ENCODE data around the gene FNDC5. TPM values are rescaled to one million over a fixed set of nuclear protein-coding genes. Genes with fewer than 3 reads are reported as not detected.

Gene FNDC5
- total and polyA plus RNA-seq, 2 of the 13 experiments (the other 11 are each of a cell fraction or from before 2014, with no cell fraction given): 1.4 to 3.1 TPM

DNA sequence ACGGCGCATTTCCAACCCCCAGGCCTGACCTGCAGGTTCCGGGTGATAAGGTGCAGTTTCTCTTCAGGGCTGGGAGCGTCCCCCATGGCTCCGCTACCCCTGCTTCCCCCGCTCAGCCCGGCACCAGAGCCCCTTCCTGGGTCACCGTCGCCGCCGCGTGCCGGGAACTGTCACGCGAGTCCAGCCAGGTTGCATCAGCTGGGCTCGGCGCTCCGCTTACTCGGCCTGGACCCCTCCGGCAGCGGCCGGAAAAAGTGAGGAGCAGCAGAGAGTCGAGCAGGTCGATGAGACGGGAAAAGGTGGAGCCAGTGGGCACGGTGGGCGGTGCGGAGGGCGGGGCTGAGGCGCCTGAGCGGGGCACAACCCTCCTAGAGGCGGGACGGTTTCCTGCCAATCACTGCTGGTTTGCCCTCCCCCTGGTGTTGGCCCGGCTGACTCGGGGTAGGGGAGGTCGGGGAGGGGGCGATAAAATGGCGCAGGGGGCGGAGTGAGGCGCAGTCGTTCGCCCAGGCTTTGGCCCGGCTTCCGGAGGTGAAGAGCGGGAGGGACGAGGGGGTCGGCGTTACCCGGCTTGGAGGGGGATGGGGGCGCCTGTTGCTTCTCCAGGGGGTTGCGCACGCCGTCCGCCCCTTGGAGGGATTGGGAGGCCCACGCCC is 53.4 kb downstream of the FNDC5 start, which contains the start of the genes S100PBP and YARS1 (continued):
- TF ChIP-seq ZNF75D (CRISPR knock-in tag; IDR thresholded peaks at IDR 0.05; ENCODE audit: borderline replicate concordance) (no peak), RARA (CRISPR knock-in tag; IDR thresholded peaks at IDR 0.05) (peak; percentile 70), ELF3 (CRISPR knock-in tag; IDR thresholded peaks at IDR 0.05) (peak; percentile 90), STAG1 (CRISPR knock-in tag; IDR thresholded peaks at IDR 0.05) (peak; percentile 22), KLF13 (CRISPR knock-in tag; IDR thresholded peaks at IDR 0.05) (no peak), HCFC1 (IDR thresholded peaks at IDR 0.05; ENCODE audit: low read depth, low read length) (peak; percentile 79), HMG20B (CRISPR knock-in tag; conservative IDR thresholded peaks at IDR 0.05) (peak; percentile 80; the same call in 1 of the 2 replicates), CHD4 (IDR thresholded peaks at IDR 0.05; ENCODE audit: borderline replicate concordance, low read length) (no peak), BCL6 (CRISPR knock-in tag; IDR thresholded peaks at IDR 0.05) (peak; percentile 71), SMYD3 (CRISPR knock-in tag; IDR thresholded peaks at IDR 0.05) (peak; percentile 63; the same call in 1 of the 2 replicates), FOXO1 (CRISPR knock-in tag; IDR thresholded peaks at IDR 0.05) (peak; percentile 56; the same call in 1 of the 2 replicates), KAT7 (CRISPR knock-in tag; IDR thresholded peaks at IDR 0.05; ENCODE audit: borderline replicate concordance) (peak; percentile 97), FOSL1 (CRISPR knock-in tag; IDR thresholded peaks at IDR 0.05; ENCODE audit: borderline replicate concordance) (no peak), NRL (CRISPR knock-in tag; IDR thresholded peaks at IDR 0.05; ENCODE audit: borderline replicate concordance) (peak; percentile 90; the same call in 1 of the 2 replicates), KAT8 (CRISPR knock-in tag; IDR thresholded peaks at IDR 0.05) (peak; percentile 93), ZSCAN21 (CRISPR knock-in tag; IDR thresholded peaks at IDR 0.05; ENCODE audit: borderline replicate concordance) (peak; percentile 93), ZKSCAN1 (IDR thresholded peaks at IDR 0.05; ENCODE audit: low read length) (no peak)
- TF ChIP-seq, protein P1, sequence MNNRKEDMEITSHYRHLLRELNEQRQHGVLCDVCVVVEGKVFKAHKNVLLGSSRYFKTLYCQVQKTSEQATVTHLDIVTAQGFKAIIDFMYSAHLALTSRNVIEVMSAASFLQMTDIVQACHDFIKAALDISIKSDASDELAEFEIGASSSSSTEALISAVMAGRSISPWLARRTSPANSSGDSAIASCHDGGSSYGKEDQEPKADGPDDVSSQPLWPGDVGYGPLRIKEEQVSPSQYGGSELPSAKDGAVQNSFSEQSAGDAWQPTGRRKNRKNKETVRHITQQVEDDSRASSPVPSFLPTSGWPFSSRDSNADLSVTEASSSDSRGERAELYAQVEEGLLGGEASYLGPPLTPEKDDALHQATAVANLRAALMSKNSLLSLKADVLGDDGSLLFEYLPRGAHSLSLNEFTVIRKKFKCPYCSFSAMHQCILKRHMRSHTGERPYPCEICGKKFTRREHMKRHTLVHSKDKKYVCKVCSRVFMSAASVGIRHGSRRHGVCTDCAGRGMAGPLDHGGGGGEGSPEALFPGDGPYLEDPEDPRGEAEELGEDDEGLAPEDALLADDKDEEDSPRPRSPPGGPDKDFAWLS (CRISPR knock-in tag; IDR thresholded peaks at IDR 0.05; ENCODE audit: borderline replicate concordance): peak; percentile 97; the same call in 1 of the 2 replicates
- TF ChIP-seq, protein P2, sequence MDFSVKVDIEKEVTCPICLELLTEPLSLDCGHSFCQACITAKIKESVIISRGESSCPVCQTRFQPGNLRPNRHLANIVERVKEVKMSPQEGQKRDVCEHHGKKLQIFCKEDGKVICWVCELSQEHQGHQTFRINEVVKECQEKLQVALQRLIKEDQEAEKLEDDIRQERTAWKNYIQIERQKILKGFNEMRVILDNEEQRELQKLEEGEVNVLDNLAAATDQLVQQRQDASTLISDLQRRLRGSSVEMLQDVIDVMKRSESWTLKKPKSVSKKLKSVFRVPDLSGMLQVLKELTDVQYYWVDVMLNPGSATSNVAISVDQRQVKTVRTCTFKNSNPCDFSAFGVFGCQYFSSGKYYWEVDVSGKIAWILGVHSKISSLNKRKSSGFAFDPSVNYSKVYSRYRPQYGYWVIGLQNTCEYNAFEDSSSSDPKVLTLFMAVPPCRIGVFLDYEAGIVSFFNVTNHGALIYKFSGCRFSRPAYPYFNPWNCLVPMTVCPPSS (IDR thresholded peaks at IDR 0.05): no peak
- TF ChIP-seq, protein P3, sequence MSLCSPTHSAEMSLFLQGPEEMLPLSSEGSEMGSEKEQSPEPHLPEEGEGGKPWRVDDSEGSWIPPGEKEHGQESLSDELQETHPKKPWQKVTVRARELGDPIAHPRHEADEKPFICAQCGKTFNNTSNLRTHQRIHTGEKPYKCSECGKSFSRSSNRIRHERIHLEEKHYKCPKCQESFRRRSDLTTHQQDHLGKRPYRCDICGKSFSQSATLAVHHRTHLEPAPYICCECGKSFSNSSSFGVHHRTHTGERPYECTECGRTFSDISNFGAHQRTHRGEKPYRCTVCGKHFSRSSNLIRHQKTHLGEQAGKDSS (CRISPR knock-in tag; IDR thresholded peaks at IDR 0.05; ENCODE audit: borderline replicate concordance, low read depth): peak; percentile 80; the same call in 1 of the 2 replicates
- TF ChIP-seq, protein P4, sequence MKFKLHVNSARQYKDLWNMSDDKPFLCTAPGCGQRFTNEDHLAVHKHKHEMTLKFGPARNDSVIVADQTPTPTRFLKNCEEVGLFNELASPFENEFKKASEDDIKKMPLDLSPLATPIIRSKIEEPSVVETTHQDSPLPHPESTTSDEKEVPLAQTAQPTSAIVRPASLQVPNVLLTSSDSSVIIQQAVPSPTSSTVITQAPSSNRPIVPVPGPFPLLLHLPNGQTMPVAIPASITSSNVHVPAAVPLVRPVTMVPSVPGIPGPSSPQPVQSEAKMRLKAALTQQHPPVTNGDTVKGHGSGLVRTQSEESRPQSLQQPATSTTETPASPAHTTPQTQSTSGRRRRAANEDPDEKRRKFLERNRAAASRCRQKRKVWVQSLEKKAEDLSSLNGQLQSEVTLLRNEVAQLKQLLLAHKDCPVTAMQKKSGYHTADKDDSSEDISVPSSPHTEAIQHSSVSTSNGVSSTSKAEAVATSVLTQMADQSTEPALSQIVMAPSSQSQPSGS (CRISPR knock-in tag; IDR thresholded peaks at IDR 0.05): peak; percentile 97
- TF ChIP-seq, protein P5, sequence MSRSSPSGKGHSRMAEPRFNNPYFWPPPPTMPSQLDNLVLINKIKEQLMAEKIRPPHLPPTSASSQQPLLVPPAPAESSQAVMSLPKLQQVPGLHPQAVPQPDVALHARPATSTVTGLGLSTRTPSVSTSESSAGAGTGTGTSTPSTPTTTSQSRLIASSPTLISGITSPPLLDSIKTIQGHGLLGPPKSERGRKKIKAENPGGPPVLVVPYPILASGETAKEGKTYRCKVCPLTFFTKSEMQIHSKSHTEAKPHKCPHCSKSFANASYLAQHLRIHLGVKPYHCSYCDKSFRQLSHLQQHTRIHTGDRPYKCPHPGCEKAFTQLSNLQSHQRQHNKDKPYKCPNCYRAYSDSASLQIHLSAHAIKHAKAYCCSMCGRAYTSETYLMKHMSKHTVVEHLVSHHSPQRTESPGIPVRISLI (CRISPR knock-in tag; IDR thresholded peaks at IDR 0.05; ENCODE audit: borderline replicate concordance): peak; percentile 87; the same call in 1 of the 2 replicates
- TF ChIP-seq, protein P6, sequence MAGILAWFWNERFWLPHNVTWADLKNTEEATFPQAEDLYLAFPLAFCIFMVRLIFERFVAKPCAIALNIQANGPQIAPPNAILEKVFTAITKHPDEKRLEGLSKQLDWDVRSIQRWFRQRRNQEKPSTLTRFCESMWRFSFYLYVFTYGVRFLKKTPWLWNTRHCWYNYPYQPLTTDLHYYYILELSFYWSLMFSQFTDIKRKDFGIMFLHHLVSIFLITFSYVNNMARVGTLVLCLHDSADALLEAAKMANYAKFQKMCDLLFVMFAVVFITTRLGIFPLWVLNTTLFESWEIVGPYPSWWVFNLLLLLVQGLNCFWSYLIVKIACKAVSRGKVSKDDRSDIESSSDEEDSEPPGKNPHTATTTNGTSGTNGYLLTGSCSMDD (CRISPR knock-in tag; IDR thresholded peaks at IDR 0.05): no peak
